SW 1271 (cell line): Measurements from ENCODE around the gene TBL1XR1.

Source experiments
- DNase-seq, 2 experiments: peaks; one replicate each; lab custom pipeline; 2025; lab: John Stamatoyannopoulos, UW

The TBL1XR1 gene

GRCh38 chr3:177109688-177110330, 87.5 kb downstream of the TBL1XR1 start:
- DNase-seq = no peak

- DNase-seq = no peak
These were observed 88.6 kb downstream of the TBL1XR1 start for GRCh38 chr3:177108648-177109047.

GRCh38 chr3:177107461-177108239, 89.6 kb downstream of the TBL1XR1 start:
- no peak for DNase-seq

- no peak for DNase-seq
These were observed 90.7 kb downstream of the TBL1XR1 start for GRCh38 chr3:177106594-177106993.

GRCh38 chr3:177106184-177106583, 91.1 kb downstream of the TBL1XR1 start:
- no peak for DNase-seq

GRCh38 chr3:177105623-177106022, 91.7 kb downstream of the TBL1XR1 start:
- DNase-seq = no peak

- DNase-seq = no peak
These were observed 92.8 kb downstream of the TBL1XR1 start for GRCh38 chr3:177104299-177104992.

GRCh38 chr3:177102553-177102952, 94.7 kb downstream of the TBL1XR1 start:
- no peak for DNase-seq

GRCh38 chr3:177098551-177098950, 98.7 kb downstream of the TBL1XR1 start:
- no peak for DNase-seq

- DNase-seq = no peak
These were observed 100.7 kb downstream of the TBL1XR1 start for GRCh38 chr3:177096615-177097014.

GRCh38 chr3:177093966-177094365, 103.3 kb downstream of the TBL1XR1 start:
- DNase-seq = no peak

GRCh38 chr3:177089901-177090300, 107.4 kb downstream of the TBL1XR1 start:
- DNase-seq = no peak

GRCh38 chr3:177089110-177089509, 108.2 kb downstream of the TBL1XR1 start:
- DNase-seq = no peak

GRCh38 chr3:177085794-177086193, 111.5 kb downstream of the TBL1XR1 start:
- no peak for DNase-seq

- DNase-seq = no peak
These were observed 112.7 kb downstream of the TBL1XR1 start for GRCh38 chr3:177084616-177085015.

GRCh38 chr3:177080122-177080521, 117.2 kb downstream of the TBL1XR1 start:
- no peak for DNase-seq

GRCh38 chr3:177079684-177080083, 117.6 kb downstream of the TBL1XR1 start:
- DNase-seq = no peak

GRCh38 chr3:177071496-177072156, 125.7 kb downstream of the TBL1XR1 start:
- no peak for DNase-seq

GRCh38 chr3:177069514-177070329, 127.6 kb downstream of the TBL1XR1 start:
- DNase-seq = no peak

GRCh38 chr3:177068967-177069366, 128.3 kb downstream of the TBL1XR1 start:
- no peak for DNase-seq

- no peak for DNase-seq
These were observed 131.2 kb downstream of the TBL1XR1 start for GRCh38 chr3:177066068-177066467.
